HG03139 (cell line): Measurements from ENCODE around the gene MAPK7.

Experiments
- ATAC-seq: cut with Tn5 transposase; IDR thresholded peaks from one replicate; pipeline ENCODE4 v1.9.1; 2021; ENCODE audit not compliant: unreplicated experiment

The MAPK7 gene

GRCh38 chr17:19378416-19379360, at the start of gene MAPK7:
TSS of gene MAPK7 (plus strand) at chr17:19378498. CDS start at chr17:19378901, 403 bp downstream.
- no peak for ATAC-seq

- no peak for ATAC-seq
Observed at GRCh38 chr17:19329136-19329535, 49.2 kb upstream of the MAPK7 start.

- ATAC-seq = no peak
Observed at GRCh38 chr17:19329839-19330238, 48.5 kb upstream of the MAPK7 start.

- no peak for ATAC-seq
Observed at GRCh38 chr17:19330271-19330670, 48.0 kb upstream of the MAPK7 start.

GRCh38 chr17:19331134-19331533, 47.2 kb upstream of the MAPK7 start:
- no peak for ATAC-seq

- ATAC-seq = no peak
Observed at GRCh38 chr17:19331543-19332245, 46.6 kb upstream of the MAPK7 start.

GRCh38 chr17:19332371-19333131, 45.7 kb upstream of the MAPK7 start:
- no peak for ATAC-seq

GRCh38 chr17:19333132-19333440, 45.2 kb upstream of the MAPK7 start:
- no peak for ATAC-seq

GRCh38 chr17:19333736-19334290, 44.5 kb upstream of the MAPK7 start:
- ATAC-seq = no peak

GRCh38 chr17:19334331-19334730, 44.0 kb upstream of the MAPK7 start:
- no peak for ATAC-seq

GRCh38 chr17:19335951-19336631, 42.2 kb upstream of the MAPK7 start:
- no peak for ATAC-seq

- no peak for ATAC-seq
Observed at GRCh38 chr17:19336938-19337711, 41.2 kb upstream of the MAPK7 start.

GRCh38 chr17:19337712-19338023, 40.6 kb upstream of the MAPK7 start:
- no peak for ATAC-seq

GRCh38 chr17:19338031-19338990, 40.0 kb upstream of the MAPK7 start:
- no peak for ATAC-seq

GRCh38 chr17:19339341-19339815, 38.9 kb upstream of the MAPK7 start:
- no peak for ATAC-seq

- no peak for ATAC-seq
Observed at GRCh38 chr17:19341211-19341631, 37.1 kb upstream of the MAPK7 start.

GRCh38 chr17:19341641-19342610, 36.4 kb upstream of the MAPK7 start:
- no peak for ATAC-seq
